Measurements from ENCODE around the gene HLA-DRB1.
"Not testable (repeated sequence)": the region's sequence is repeated elsewhere in the genome, so short reads cannot be mapped to it uniquely, and the experiment has no call there.

HLA-DRB1 gene

GRCh38 chr6:32554116-32554965, 35.3 kb downstream of the HLA-DRB1 start:
- DNase-seq, result no peak

GRCh38 chr6:32553037-32553742, 36.5 kb downstream of the HLA-DRB1 start:
- no peak for DNase-seq

- no peak for DNase-seq
These were observed 38.2 kb downstream of the HLA-DRB1 start for GRCh38 chr6:32551410-32551809.

- DNase-seq, result no peak
These were observed 49.8 kb downstream of the HLA-DRB1 start for GRCh38 chr6:32539839-32540238.

- DNase-seq, result not testable (repeated sequence)
These were observed 59.2 kb downstream of the HLA-DRB1 start for GRCh38 chr6:32530431-32530793.

- DNase-seq, result peak; percentile 34
These were observed 59.8 kb downstream of the HLA-DRB1 start, which contains the start of gene HLA-DRB5 for GRCh38 chr6:32529697-32530430. TSS of gene HLA-DRB5 (minus strand) at chr6:32530287. CDS start at chr6:32530224, 63 bp downstream.
